A673 (cell line): ENCODE data around the gene ACTN4. TPM values are rescaled to one million over a fixed set of nuclear protein-coding genes. Genes with fewer than 3 reads are reported as not detected.

Experiments used
- BruUV-seq: library from RNA; stranded (reverse); fragments of 400-500 nt; replicated peaks from 2 replicates; lab custom pipeline; 2021; lab: Mats Ljungman, UMichigan
- CTCF ChIA-PET: fragments of 300-600 bp; sonication (Branson Sonifier 250); formaldehyde crosslinking; loops from one replicate; lab custom pipeline; 2022; ENCODE audit warnings: antibody characterized with exemption; lab: Charles Lee
- POLR2A ChIA-PET: fragments of 300-600 bp; sonication (Branson Sonifier 250); formaldehyde crosslinking; loops from one replicate; lab custom pipeline; 2022; ENCODE audit warnings: antibody characterized with exemption; ENCODE audit not compliant: low non-redundant PET; lab: Charles Lee
- DNase-seq: peaks from one replicate; pipeline ENCODE4 v3.0.0-alpha.2; 2015; ENCODE audit warnings: low spot score
- H3K27ac ChIP-seq: fragments of 200-600 bp; sonication (generic); 2 replicates; pipeline ENCODE4 v1.5.1; 2016; ENCODE audit warnings: mixed run types, low read depth, mild to moderate bottlenecking, mixed read lengths, antibody characterized with exemption, low read length; ENCODE audit not compliant: poor library complexity, severe bottlenecking
- H3K27me3 ChIP-seq: fragments of 200-600 bp; sonication (generic); replicated peaks from 2 replicates; pipeline ENCODE4 v1.6.1; 2017; ENCODE audit warnings: mixed run types, low read depth, mild to moderate bottlenecking, mixed read lengths, antibody characterized with exemption, low read length; ENCODE audit not compliant: insufficient read depth, poor library complexity
- H3K36me3 ChIP-seq: fragments of 200-600 bp; sonication (generic); 2 replicates; pipeline ENCODE4 v1.6.1; 2016; ENCODE audit warnings: mixed run types, mild to moderate bottlenecking, mixed read lengths, antibody characterized with exemption, low read length; ENCODE audit not compliant: insufficient read depth, poor library complexity, severe bottlenecking
- H3K4me1 ChIP-seq: fragments of 200-600 bp; sonication (generic); 2 replicates; pipeline ENCODE4 v1.6.1; 2017; ENCODE audit warnings: mixed run types, mild to moderate bottlenecking, mixed read lengths, antibody characterized with exemption, low read length; ENCODE audit not compliant: insufficient read depth, poor library complexity, severe bottlenecking
- H3K4me3 ChIP-seq: fragments of 200-600 bp; sonication (generic); 2 replicates; pipeline ENCODE4 v1.5.1; 2016; ENCODE audit warnings: low read depth, mixed run types, mild to moderate bottlenecking, mixed read lengths, low read length; ENCODE audit not compliant: poor library complexity, severe bottlenecking
- H3K9me3 ChIP-seq: fragments of 200-600 bp; sonication (generic); 2 replicates; pipeline ENCODE4 v1.6.1; 2016; ENCODE audit warnings: mixed run types, low read depth, mild to moderate bottlenecking, mixed read lengths, antibody characterized with exemption, low read length; ENCODE audit not compliant: poor library complexity, severe bottlenecking
- CTCF ChIP-seq: fragments of 300-800, 200-600 bp; sonication (generic); conservative IDR thresholded peaks from 2 replicates; pipeline ENCODE4 v1.5.1; 2017; ENCODE audit warnings: low read depth, mild to moderate bottlenecking, antibody characterized with exemption, low read length, moderate library complexity, mixed read lengths
- EZH2 ChIP-seq: fragments of 200-600 bp; sonication (generic); IDR thresholded peaks from 2 replicates; pipeline ENCODE4 v1.6.1; 2017; ENCODE audit warnings: borderline replicate concordance, low read depth, mild to moderate bottlenecking, mixed read lengths, antibody characterized with exemption, low read length; ENCODE audit not compliant: poor library complexity, severe bottlenecking
- intact Hi-C: fragments of 100-400 bp; cut with micrococcal nuclease; formaldehyde crosslinking; loops from one replicate; pipeline ENCODE4 v1.10.0; 2022; ENCODE audit not compliant: unreplicated experiment
- total RNA-seq: library from RNA; stranded (reverse); gene quantifications from 2 replicates; pipeline ENCODE4 v1.2.3, GENCODE V29; 2021

ACTN4 gene
- total RNA-seq, 1 experiment from 2014 or later: 397 TPM

GRCh38 chr19:38650911-38651584 is 3.6 kb downstream of the ACTN4 start:
- ChIA-PET POLR2A (no interaction called here), CTCF (no interaction called here)
- no TSS peak for BruUV-seq
- no peak for TF ChIP-seq EZH2
- TF ChIP-seq CTCF: no peak
- H3K4me1 ChIP-seq: peaks cover 51% of the 10 kb centered on the region
- H3K36me3 ChIP-seq: no peaks in the 10 kb centered on the region
- H3K9me3 ChIP-seq: no peaks in the 10 kb centered on the region
- H3K27me3 ChIP-seq: no peaks in the 10 kb centered on the region
- DNase-seq: no peak
- peak overlapping the region; percentile 28 for H3K27ac ChIP-seq
- H3K4me3 ChIP-seq: no peak overlapping the region
- intact Hi-C loops: no loop called here

GRCh38 chr19:38653028-38653571 is 5.7 kb downstream of the ACTN4 start:
- no peaks in the 10 kb centered on the region for H3K27me3 ChIP-seq
- no peak overlapping the region for H3K4me3 ChIP-seq
- TF ChIP-seq EZH2 (no peak), CTCF (no peak)
- BruUV-seq: no TSS peak
- DNase-seq: no peak
- no peaks in the 10 kb centered on the region for H3K9me3 ChIP-seq
- H3K4me1 ChIP-seq: peaks cover 71% of the 10 kb centered on the region
- H3K27ac ChIP-seq: peak overlapping the region; percentile 58
- CTCF ChIA-PET: no interaction called here
- intact Hi-C loops: no loop called here
- POLR2A ChIA-PET: no interaction called here
- no peaks in the 10 kb centered on the region for H3K36me3 ChIP-seq

- Histone ChIP-seq H3K9me3 (no peaks in the 10 kb centered on the region), H3K4me3 (no peak overlapping the region), H3K4me1 (peaks cover 83% of the 10 kb centered on the region), H3K27me3 (no peaks in the 10 kb centered on the region), H3K36me3 (no peaks in the 10 kb centered on the region), H3K27ac (peak overlapping the region; percentile 66)
- ChIA-PET CTCF (no interaction called here), POLR2A (no interaction called here)
- DNase-seq: no peak
- BruUV-seq: no TSS peak
- intact Hi-C loops: no loop called here
- TF ChIP-seq EZH2: no peak
- TF ChIP-seq CTCF: no peak
These were observed 7.2 kb downstream of the ACTN4 start for GRCh38 chr19:38654628-38655055.
